GM12892 (cell line): ENCODE data around the gene OBP2B.

Experiments used
- DNase-seq: peaks from one replicate; pipeline ENCODE4 v3.0.0; 2011; ENCODE audit not compliant: insufficient read length
- FAIRE-seq: peaks from 2 replicates; lab custom pipeline; 2011; peaks lifted over from hg19 to GRCh38; lab: Jason Lieb, UNC
- POLR2A ChIP-seq: IDR thresholded peaks from 2 replicates; pipeline ENCODE4 v1.6.1; 2011; ENCODE audit warnings: low read depth, low read length, control low read depth
- POLR2AphosphoS5 ChIP-seq: IDR thresholded peaks from 2 replicates; pipeline ENCODE4 v1.6.1; 2011; ENCODE audit warnings: low read depth, low read length, control low read depth
- TAF1 ChIP-seq: IDR thresholded peaks from 2 replicates; pipeline ENCODE4 v1.6.1; 2011; ENCODE audit warnings: low read depth, mild to moderate bottlenecking, control low read depth, low read length, borderline replicate concordance

OBP2B gene

DNA sequence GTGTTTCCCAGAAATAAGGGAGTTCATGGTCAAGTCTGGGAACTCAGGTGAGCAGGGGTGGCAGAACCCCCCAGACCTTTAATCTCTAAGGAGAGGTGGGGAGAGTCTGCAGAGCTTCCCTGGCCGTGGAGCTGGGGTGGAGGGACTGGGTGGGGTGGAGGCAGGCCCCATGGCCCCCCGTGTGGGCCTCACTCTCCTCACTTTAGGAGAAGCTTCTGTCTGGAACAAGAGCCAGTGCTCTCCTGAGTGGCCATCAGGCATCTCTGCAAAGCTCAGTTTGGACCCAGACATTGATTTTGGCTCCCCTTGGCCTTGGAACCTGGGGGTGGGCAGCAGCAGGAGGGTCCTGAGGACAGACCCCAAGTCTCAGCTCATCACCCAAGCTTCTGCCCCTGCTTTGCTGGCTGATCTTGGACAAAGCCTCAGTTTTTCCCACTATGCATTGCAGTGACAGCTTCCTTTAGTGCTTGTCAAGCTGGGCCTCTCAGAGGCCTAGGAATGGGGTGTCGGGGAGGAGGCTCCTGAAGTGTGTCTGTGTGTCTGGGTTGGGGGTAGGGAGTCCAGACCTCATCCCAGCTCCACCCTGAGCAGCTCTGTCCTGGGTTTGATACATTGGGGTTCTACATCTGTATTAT is 41.8 kb downstream of the OBP2B start:
- no peak for FAIRE-seq
- TF ChIP-seq POLR2A: no peak
- no peak for TF ChIP-seq POLR2AphosphoS5
- TF ChIP-seq TAF1: no peak
- no peak for DNase-seq

DNA sequence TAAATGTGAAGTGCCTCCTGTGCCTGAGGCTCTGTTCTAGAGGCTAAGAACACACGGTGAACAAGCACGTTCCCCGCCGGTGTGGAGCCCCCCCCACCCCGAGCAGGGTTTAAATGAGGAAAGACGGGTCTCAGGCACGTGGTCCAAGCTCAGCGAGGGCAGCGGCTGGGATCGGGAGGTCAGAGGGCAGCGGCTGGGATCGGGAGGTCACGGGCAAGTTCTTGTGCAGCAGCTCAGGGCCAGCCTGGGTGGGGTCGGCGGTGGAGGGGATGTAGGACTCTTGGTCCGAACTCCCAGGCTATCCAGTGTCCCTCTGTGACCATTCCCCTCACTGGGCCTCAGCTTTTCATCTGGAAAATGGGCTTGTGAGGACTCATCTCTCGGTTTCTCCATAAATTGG is 42.7 kb downstream of the OBP2B start:
- TF ChIP-seq POLR2A: no peak
- TF ChIP-seq POLR2AphosphoS5: no peak
- TF ChIP-seq TAF1: no peak
- FAIRE-seq: no peak
- no peak for DNase-seq

DNA sequence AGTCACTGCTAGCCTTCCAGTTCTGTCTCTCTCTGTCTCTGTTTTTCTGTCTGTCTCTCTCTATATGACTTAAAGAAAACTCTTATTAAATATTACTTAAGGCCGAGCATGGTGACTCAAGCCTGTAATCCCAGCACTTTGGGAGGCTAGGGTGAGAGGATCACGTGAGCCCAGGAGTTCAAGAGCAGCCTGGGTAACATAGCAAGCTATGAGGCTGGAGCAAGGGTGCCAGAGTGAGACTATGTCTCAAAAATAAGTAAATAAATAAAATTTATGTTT is 43.7 kb downstream of the OBP2B start:
- DNase-seq: no peak
- no peak for TF ChIP-seq POLR2AphosphoS5
- TF ChIP-seq TAF1: no peak
- no peak for TF ChIP-seq POLR2A
- FAIRE-seq: no peak

DNA sequence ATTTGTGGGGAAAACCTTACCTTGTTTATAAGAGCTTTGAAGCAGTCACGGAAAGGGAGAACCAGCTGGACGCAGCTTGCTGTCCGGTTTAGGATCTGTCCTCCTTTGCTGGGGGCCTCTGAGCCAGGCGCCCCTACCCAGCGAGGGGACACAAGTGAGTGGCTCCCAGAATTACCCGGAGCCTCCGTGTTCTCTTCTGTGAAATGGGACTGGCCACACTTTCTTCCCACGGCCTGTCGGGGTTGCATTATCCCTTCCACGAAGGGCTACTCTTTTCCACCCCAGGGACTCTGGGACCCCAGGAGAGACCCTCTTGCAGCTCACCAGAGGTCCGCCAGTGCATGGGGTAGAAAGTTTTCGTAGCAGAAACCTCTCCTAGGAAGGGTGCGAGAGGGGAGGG is 44.9 kb downstream of the OBP2B start:
- FAIRE-seq (no peak), DNase-seq (no peak)
- TF ChIP-seq TAF1: no peak
- TF ChIP-seq POLR2A: no peak
- no peak for TF ChIP-seq POLR2AphosphoS5

DNA sequence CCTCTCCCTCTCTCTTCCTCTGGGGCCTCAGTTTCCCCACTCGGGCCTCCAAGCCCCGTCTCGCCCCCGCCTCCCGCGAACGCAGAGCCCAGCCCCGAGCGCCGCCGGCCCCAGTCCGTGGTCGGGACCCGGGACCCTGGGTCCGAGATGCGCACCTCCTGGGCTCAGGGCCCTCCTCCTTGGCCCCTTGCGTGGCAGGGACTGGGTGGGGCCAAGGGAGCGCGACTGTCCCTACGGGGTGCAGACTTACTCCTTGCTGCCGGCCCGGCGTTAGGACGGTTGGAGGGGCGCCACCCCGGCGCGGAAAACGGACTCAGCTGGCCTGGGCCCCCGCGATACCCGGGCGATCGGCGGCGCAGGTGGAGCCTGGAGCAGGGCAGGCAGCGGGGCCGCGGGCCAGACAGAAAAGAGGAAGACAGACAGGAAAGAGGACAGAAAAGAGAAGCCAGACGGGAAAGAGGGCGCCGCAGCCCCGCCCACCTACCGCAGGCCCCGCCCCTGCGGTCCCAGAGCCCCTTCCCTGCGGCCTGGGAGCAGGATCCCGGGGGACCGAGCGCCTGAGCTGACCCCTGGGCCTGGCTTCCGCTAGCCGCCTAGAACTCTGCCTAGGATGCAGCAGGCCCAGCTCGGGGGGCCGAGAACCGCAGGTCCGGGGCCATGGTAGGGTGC is 45.4 kb downstream of the OBP2B start, which contains the start of gene GBGT1:
Gene GBGT1 (minus strand): TSS at position 411 of the 669 bp plus-strand sequence. CDS start 1,502 bp downstream, outside the sequence.
- DNase-seq: peak; percentile 61
- TF ChIP-seq POLR2A: no peak
- no peak for TF ChIP-seq TAF1
- TF ChIP-seq POLR2AphosphoS5: no peak

DNA sequence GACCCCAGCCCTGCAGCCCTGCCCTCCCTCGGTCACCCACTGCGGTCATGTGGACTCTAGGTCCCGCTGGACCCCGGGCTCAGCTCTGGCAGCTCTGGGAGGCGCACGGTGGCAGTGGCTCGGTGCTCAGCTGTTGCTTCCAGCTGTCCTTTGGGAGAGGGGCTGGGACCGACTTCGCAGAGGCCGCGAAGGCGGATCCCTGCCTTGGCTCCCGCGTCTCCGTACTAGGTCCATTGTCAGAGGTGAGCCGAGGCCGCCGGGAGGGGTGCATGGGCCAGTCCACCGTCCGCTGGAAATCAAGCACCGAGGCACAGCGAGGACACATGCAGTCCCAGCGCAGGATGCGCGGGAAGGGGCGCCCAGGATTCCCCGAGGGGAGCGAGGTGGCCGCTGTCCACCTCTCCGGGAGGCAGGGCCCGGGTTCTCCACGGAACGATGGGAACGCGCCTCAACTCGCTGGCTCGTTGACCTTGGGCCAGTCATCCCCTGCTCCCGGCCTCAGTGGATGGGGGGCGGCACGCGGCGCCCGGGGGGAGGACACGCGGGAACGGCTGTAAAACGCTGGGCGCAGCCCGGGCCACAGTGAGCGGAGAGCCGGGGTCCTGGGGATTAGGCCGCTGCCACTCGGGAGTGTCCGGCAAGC is 46.1 kb downstream of the OBP2B start:
- no peak for DNase-seq
- no peak for FAIRE-seq
- no peak for TF ChIP-seq TAF1
- TF ChIP-seq POLR2AphosphoS5: no peak
- no peak for TF ChIP-seq POLR2A

More for the DNA sequence above, 45.4 kb downstream of the OBP2B start, which contains the start of gene GBGT1:
- FAIRE-seq: peak; percentile 46

DNA sequence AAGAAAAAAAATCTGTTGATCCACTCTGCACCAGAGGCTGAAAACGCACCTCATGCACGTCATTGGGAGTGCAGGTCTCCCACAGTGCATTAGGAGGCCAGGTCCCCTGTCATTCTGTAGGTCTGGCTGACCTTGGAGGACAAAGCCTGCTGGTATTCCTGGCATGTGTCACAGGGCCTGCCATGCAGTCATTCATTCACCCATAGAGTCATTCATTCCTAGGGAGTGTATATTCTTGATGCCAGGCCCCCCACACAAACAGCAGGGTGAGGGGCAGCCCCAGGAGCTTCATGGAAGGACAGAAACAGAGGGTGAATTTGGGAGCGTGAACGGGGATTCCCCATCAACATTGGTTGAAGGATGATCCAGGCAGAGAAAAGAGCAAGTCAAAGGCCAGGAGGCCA is 47.5 kb downstream of the OBP2B start:
- no peak for TF ChIP-seq TAF1
- TF ChIP-seq POLR2AphosphoS5: no peak
- no peak for TF ChIP-seq POLR2A
- DNase-seq (no peak), FAIRE-seq (no peak)

DNA sequence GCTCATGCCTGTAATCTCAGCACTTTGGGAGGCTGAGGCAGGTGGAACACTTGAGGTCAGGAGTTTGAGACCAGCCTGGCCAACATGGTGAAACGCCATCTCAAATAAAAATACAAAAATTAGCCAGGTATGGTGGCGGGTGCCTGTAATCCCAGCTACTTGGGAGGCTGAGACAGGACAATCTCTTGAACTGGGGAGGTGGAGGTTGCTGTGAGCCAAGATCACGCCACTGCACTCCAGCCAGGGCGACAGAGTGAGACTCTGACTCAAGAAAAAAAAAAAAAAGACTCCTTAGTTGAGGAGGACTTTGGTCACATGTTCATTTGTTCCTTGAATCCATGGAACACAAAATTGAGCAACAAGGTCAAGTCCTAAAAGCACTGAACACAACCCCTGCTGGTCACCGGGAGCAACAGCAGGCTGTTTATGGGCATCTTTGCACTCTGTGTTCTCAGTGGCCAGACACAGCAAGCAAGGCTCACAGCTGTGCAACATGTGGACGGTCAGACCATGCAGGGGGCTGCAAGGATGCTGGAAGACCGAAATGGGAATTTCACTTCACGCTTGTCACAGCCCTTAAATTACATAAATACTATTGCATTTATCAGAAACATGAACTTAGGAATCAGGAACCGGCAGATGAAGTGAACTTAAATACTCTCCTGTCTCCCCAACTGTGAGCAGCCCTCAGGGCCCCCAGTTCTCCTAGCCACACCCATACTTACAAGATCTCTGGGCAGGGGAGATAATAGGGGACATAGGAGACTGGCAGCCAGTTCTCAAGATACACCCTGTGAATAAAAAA is 48.1 kb downstream of the OBP2B start:
- FAIRE-seq (peak; percentile 92), DNase-seq (peak; percentile 67)
- TF ChIP-seq POLR2A (no peak), POLR2AphosphoS5 (no peak), TAF1 (no peak)

DNA sequence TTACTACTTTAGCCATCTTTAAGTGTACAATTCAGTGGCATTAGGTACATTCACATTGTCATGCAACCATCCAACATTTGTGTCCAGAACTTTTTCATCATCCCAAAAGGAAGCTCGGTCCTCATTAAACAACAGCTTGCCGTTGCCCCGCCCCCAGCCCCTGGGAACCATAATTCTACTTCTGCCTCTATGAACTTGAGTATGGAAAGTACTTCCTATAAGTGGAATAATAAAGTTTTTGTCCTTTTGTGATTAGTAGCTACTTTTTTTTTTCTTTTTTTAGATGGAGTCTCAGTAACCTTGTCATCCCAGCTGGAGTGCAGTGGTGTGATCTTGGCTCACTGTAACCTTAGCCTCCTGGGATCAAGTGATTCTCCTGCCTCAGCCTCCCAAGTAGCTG is 50.4 kb downstream of the OBP2B start:
- DNase-seq (no peak), FAIRE-seq (no peak)
- no peak for TF ChIP-seq POLR2A
- TF ChIP-seq POLR2AphosphoS5: no peak
- TF ChIP-seq TAF1: no peak
